Activated effector memory CD4-positive, alpha-beta T cell treated with anti-CD3 and anti-CD28 coated beads, Interleukin-2, amount 50 U/mL, for 16 hours (primary cell): ENCODE data around the gene DENND10.
"Not testable (repeated sequence)": the region's sequence is repeated elsewhere in the genome, so short reads cannot be mapped to it uniquely, and the experiment has no call there.

Source experiments
- DNase-seq: peaks from one replicate; pipeline ENCODE4 v3.0.0-alpha.2; 2020

The DENND10 gene

GRCh38 chr10:119103903-119104653 lies at the start of gene DENND10:
DENND10 (plus strand) TSS chr10:119104113; CDS start chr10:119104143, 30 bp downstream.
- peak; percentile 90 for DNase-seq

GRCh38 chr10:119055472-119055871 lies 48.4 kb upstream of the DENND10 start:
- DNase-seq, result no peak

- no peak for DNase-seq
Measured at GRCh38 chr10:119058010-119058409, 45.9 kb upstream of the DENND10 start.

- DNase-seq, result no peak
Measured at GRCh38 chr10:119059557-119059956, 44.4 kb upstream of the DENND10 start.

GRCh38 chr10:119060107-119060506 lies 43.8 kb upstream of the DENND10 start:
- DNase-seq, result no peak

- DNase-seq, result no peak
Measured at GRCh38 chr10:119061352-119061751, 42.6 kb upstream of the DENND10 start.

GRCh38 chr10:119061926-119062325 lies 42.0 kb upstream of the DENND10 start:
- DNase-seq, result no peak

GRCh38 chr10:119070395-119071165 lies 33.3 kb upstream of the DENND10 start:
- DNase-seq, result no peak

- DNase-seq, result no peak
Measured at GRCh38 chr10:119073584-119073983, 30.3 kb upstream of the DENND10 start.

GRCh38 chr10:119078422-119079179 lies 25.3 kb upstream of the DENND10 start:
- DNase-seq, result no peak

- DNase-seq, result peak; percentile 88
Measured at GRCh38 chr10:119079599-119080520, 24.1 kb upstream of the DENND10 start.

- peak; percentile 97 for DNase-seq
Measured at GRCh38 chr10:119080521-119081259, 23.2 kb upstream of the DENND10 start, which contains the start of gene EIF3A. EIF3A (minus strand) TSS chr10:119080817; CDS start chr10:119080676, 141 bp downstream.

GRCh38 chr10:119084896-119085295 lies 19.0 kb upstream of the DENND10 start:
- no peak for DNase-seq

- no peak for DNase-seq
Measured at GRCh38 chr10:119087271-119087882, 16.5 kb upstream of the DENND10 start.

GRCh38 chr10:119090026-119090795 lies 13.7 kb upstream of the DENND10 start:
- DNase-seq, result peak; percentile 73

- peak; percentile 72 for DNase-seq
Measured at GRCh38 chr10:119090968-119091367, 12.9 kb upstream of the DENND10 start.

- no peak for DNase-seq
Measured at GRCh38 chr10:119095640-119096039, 8.3 kb upstream of the DENND10 start.

GRCh38 chr10:119096641-119097415 lies 7.1 kb upstream of the DENND10 start:
- not testable (repeated sequence) for DNase-seq

GRCh38 chr10:119098576-119098975 lies 5.3 kb upstream of the DENND10 start:
- no peak for DNase-seq
